GM12878 (cell line): Measurements from ENCODE around the gene SCYL1. TPM values are rescaled to one million over a fixed set of nuclear protein-coding genes. Genes with fewer than 3 reads are reported as not detected.

Source experiments
- BACH1 ChIP-seq: fragments of 450-650 bp; IDR thresholded peaks from 2 replicates; pipeline ENCODE4 v1.6.1; 2017; ENCODE audit warnings: mild to moderate bottlenecking, borderline replicate concordance
- BHLHE40 ChIP-seq, 2 experiments: fragments of 450-650 bp in 1 of 2; IDR thresholded peaks; 2 replicates each; pipeline ENCODE4 v1.6.1; 2011 to 2017; ENCODE audit warnings: low read depth in 2 of 2, borderline replicate concordance in 1 of 2, improper control_type of control experiment in 1 of 2, low read length in 1 of 2, mild to moderate bottlenecking in 1 of 2
- CHD2 ChIP-seq: IDR thresholded peaks from 2 replicates; pipeline ENCODE4 v1.6.1; 2011; ENCODE audit warnings: low read depth, low read length, improper control_type of control experiment, borderline replicate concordance
- DPF2 ChIP-seq: fragments of 450-650 bp; IDR thresholded peaks from 2 replicates; pipeline ENCODE4 v1.6.1; 2017; ENCODE audit warnings: mild to moderate bottlenecking
- ESRRA ChIP-seq: IDR thresholded peaks from 2 replicates; pipeline ENCODE4 v1.6.1; 2012; ENCODE audit warnings: mild to moderate bottlenecking, low read length, improper control_type of control experiment
- LARP7 ChIP-seq: fragments of 450-650 bp; IDR thresholded peaks from 2 replicates; pipeline ENCODE4 v1.6.1; 2017; ENCODE audit warnings: mild to moderate bottlenecking
- NFYA ChIP-seq: IDR thresholded peaks from 2 replicates; pipeline ENCODE4 v1.6.1; 2011; ENCODE audit warnings: low read depth, mild to moderate bottlenecking, low read length, improper control_type of control experiment, borderline replicate concordance
- NKRF ChIP-seq: fragments of 450-650 bp; conservative IDR thresholded peaks from 2 replicates; pipeline ENCODE4 v1.6.1; 2017; ENCODE audit warnings: mild to moderate bottlenecking, moderate library complexity
- NR2C1 ChIP-seq: fragments of 450-650 bp; IDR thresholded peaks from 2 replicates; pipeline ENCODE4 v1.6.1; 2017; ENCODE audit warnings: antibody characterized with exemption, mild to moderate bottlenecking, moderate library complexity
- POLR2A ChIP-seq: IDR thresholded peaks from 2 replicates; pipeline ENCODE4 v1.6.1; 2011; ENCODE audit warnings: low read depth, mild to moderate bottlenecking, low read length
- SP1 ChIP-seq: IDR thresholded peaks from one replicate; pipeline ENCODE4 v1.6.1; 2011; ENCODE audit warnings: low read depth, low read length
- TAF1 ChIP-seq: IDR thresholded peaks from 2 replicates; pipeline ENCODE4 v1.6.1; 2011; ENCODE audit warnings: mild to moderate bottlenecking, low read depth, low read length, borderline replicate concordance
- USF1 ChIP-seq: IDR thresholded peaks from 2 replicates; pipeline ENCODE4 v1.6.1; 2011; ENCODE audit warnings: borderline replicate concordance, low read depth, mild to moderate bottlenecking, moderate library complexity, mixed read lengths, low read length; ENCODE audit not compliant: insufficient read depth; ENCODE audit errors: extremely low read length
- YY1 ChIP-seq: IDR thresholded peaks from 2 replicates; pipeline ENCODE4 v1.6.1; 2011; ENCODE audit warnings: low read depth, mild to moderate bottlenecking, low read length
- ZNF687 ChIP-seq: fragments of 450-650 bp; IDR thresholded peaks from 2 replicates; pipeline ENCODE4 v1.6.1; 2017; ENCODE audit warnings: mild to moderate bottlenecking, moderate library complexity
- ZSCAN29 ChIP-seq: fragments of 450-650 bp; IDR thresholded peaks from 2 replicates; pipeline ENCODE4 v1.6.1; 2017; ENCODE audit warnings: mild to moderate bottlenecking, moderate library complexity
- polyA plus RNA-seq, 11 experiments: library from polyadenylated mRNA; depleted of rRNA in 4 of 11; unstranded in 6 of 11; stranded (reverse) in 5 of 11; fragments of >200 nt; fragmentation: Nextera tagmentation in 4 of 11; fragmentation: Illumina TruSeq in 1 of 11; extraction: Ambion mirVana in 4 of 11; extraction: Trizol in 1 of 11; gene quantifications; 1 replicate in 1 of 11; 2 replicates in 10 of 11; pipeline versions ENCODE4 v1.2.1 to v1.2.3, GENCODE V29; 2011 to 2016; ENCODE audit warnings: inconsistent platforms in 2 of 11, missing spikeins in 2 of 11, low read depth in 1 of 11
- total RNA-seq, 4 experiments: library from RNA; depleted of rRNA in 3 of 4; stranded (reverse); fragments of >200 nt in 3 of 4; fragmentation: Illumina TruSeq in 1 of 4; extraction: Trizol in 1 of 4; gene quantifications; 2 replicates each; pipeline versions ENCODE4 v1.2.1 to v1.2.3, GENCODE V29; 2013 to 2021
- TF ChIP-seq, protein P1 (sequence below): fragments of 450-650 bp; IDR thresholded peaks from 2 replicates; pipeline ENCODE4 v1.6.1; 2017; ENCODE audit warnings: antibody characterized with exemption, mild to moderate bottlenecking, moderate library complexity
- TF ChIP-seq, protein P2 (sequence below): fragments of 450-650 bp; IDR thresholded peaks from 2 replicates; pipeline ENCODE4 v1.6.1; 2017; ENCODE audit warnings: low read depth, mild to moderate bottlenecking, moderate library complexity

Gene SCYL1
- total and polyA plus RNA-seq, 10 of the 15 experiments (the other 5 are each of a cell fraction or from before 2014, with no cell fraction given), result 0.80 to 82.7 (median 51.2) TPM

GRCh38 chr11:65572356-65573051, 47.6 kb downstream of the SCYL1 start, which contains the start of gene FAM89B (continued):
- TF ChIP-seq NFYA, result no peak
- peak; percentile 72 for TF ChIP-seq DPF2
- no peak for TF ChIP-seq NR2C1
- peak; percentile 77 for TF ChIP-seq NKRF
- TF ChIP-seq YY1, result 0 out of 2 replicates have a peak, but pooled peaks have one; percentile 16
- peak in 1 of 2 experiments; percentile 53; a peak in 2 of 4 replicates for TF ChIP-seq BHLHE40 (IDR thresholded peaks at IDR 0.05; ENCODE audit: borderline replicate concordance in 1 of 2, low read depth in 2 of 2, low read length in 1 of 2)
- peak; percentile 84; the same call in 1 of the 2 replicates for TF ChIP-seq BACH1
- peak; percentile 63 for TF ChIP-seq POLR2A
- TF ChIP-seq, protein P1, sequence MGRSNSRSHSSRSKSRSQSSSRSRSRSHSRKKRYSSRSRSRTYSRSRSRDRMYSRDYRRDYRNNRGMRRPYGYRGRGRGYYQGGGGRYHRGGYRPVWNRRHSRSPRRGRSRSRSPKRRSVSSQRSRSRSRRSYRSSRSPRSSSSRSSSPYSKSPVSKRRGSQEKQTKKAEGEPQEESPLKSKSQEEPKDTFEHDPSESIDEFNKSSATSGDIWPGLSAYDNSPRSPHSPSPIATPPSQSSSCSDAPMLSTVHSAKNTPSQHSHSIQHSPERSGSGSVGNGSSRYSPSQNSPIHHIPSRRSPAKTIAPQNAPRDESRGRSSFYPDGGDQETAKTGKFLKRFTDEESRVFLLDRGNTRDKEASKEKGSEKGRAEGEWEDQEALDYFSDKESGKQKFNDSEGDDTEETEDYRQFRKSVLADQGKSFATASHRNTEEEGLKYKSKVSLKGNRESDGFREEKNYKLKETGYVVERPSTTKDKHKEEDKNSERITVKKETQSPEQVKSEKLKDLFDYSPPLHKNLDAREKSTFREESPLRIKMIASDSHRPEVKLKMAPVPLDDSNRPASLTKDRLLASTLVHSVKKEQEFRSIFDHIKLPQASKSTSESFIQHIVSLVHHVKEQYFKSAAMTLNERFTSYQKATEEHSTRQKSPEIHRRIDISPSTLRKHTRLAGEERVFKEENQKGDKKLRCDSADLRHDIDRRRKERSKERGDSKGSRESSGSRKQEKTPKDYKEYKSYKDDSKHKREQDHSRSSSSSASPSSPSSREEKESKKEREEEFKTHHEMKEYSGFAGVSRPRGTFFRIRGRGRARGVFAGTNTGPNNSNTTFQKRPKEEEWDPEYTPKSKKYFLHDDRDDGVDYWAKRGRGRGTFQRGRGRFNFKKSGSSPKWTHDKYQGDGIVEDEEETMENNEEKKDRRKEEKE, result 0 out of 2 replicates have a peak, but pooled peaks have one; percentile 13
- TF ChIP-seq CHD2, result peak; percentile 63; the same call in 1 of the 2 replicates
- TF ChIP-seq, protein P2, sequence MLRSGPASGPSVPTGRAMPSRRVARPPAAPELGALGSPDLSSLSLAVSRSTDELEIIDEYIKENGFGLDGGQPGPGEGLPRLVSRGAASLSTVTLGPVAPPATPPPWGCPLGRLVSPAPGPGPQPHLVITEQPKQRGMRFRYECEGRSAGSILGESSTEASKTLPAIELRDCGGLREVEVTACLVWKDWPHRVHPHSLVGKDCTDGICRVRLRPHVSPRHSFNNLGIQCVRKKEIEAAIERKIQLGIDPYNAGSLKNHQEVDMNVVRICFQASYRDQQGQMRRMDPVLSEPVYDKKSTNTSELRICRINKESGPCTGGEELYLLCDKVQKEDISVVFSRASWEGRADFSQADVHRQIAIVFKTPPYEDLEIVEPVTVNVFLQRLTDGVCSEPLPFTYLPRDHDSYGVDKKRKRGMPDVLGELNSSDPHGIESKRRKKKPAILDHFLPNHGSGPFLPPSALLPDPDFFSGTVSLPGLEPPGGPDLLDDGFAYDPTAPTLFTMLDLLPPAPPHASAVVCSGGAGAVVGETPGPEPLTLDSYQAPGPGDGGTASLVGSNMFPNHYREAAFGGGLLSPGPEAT, result peak; percentile 67; the same call in 1 of the 2 replicates
- peak; percentile 23; the same call in 1 of the 2 replicates for TF ChIP-seq TAF1
- TF ChIP-seq LARP7, result peak; percentile 92
- 0 out of 2 replicates have a peak, but pooled peaks have one; percentile 30 for TF ChIP-seq ZNF687
- TF ChIP-seq SP1, result peak; percentile 60
- no peak for TF ChIP-seq USF1
- no peak for TF ChIP-seq ESRRA
- 0 out of 2 replicates have a peak, but pooled peaks have one; percentile 28 for TF ChIP-seq ZSCAN29
